Left cardiac atrium (tissue), 4 donors: ENCODE measurements around the gene EFCAB8. TPM values are rescaled to one million over a fixed set of nuclear protein-coding genes. Genes with fewer than 3 reads are reported as not detected.
A peak's percentile ranks its signal among the peaks of the same experiment; 100 is the strongest.
"Not testable (repeated sequence)": the region's sequence is repeated elsewhere in the genome, so short reads cannot be mapped to it uniquely, and the experiment has no call there.

Source experiments
- ATAC-seq, 2 donors: fragments of 200-7000 bp; cut with Tn5 transposase; one replicate each; pipeline ENCODE4 v1.9.1; 2020; ENCODE audit warnings: mild to moderate bottlenecking in 2 of 2, moderate library complexity in 2 of 2
- DNase-seq: peaks from one replicate; pipeline ENCODE4 v3.0.0-alpha.2; 2020
- intact Hi-C, 2 donors: fragments of 100-400 bp; cut with DNase I; formaldehyde crosslinking; loops; one replicate each; pipeline versions ENCODE4 v1.14.1 to v1.15.1; 2022 to 2023
- total RNA-seq, 2 donors: library from RNA; stranded (reverse); fragmentation: NEBNext Ultra II Directional; extraction: Animal tissue kit (Norgen Biotek cat#: 25700); gene quantifications; one replicate each; pipeline ENCODE4 v1.2.1, GENCODE V29; 2021
- donor health status: DM: no; HTN: yes; CAD: no.
- donor health status: DM: no; HTN: yes; CAD: no; lungs with severe emphysema.
- donor health status: DM: yes; HTN: yes; CAD: no.
- donor health status: Dilated cardiomyopathy.

Gene EFCAB8
- total RNA-seq, 2 donors from 2014 or later, result 0.18 TPM; not detected in 1

DNA sequence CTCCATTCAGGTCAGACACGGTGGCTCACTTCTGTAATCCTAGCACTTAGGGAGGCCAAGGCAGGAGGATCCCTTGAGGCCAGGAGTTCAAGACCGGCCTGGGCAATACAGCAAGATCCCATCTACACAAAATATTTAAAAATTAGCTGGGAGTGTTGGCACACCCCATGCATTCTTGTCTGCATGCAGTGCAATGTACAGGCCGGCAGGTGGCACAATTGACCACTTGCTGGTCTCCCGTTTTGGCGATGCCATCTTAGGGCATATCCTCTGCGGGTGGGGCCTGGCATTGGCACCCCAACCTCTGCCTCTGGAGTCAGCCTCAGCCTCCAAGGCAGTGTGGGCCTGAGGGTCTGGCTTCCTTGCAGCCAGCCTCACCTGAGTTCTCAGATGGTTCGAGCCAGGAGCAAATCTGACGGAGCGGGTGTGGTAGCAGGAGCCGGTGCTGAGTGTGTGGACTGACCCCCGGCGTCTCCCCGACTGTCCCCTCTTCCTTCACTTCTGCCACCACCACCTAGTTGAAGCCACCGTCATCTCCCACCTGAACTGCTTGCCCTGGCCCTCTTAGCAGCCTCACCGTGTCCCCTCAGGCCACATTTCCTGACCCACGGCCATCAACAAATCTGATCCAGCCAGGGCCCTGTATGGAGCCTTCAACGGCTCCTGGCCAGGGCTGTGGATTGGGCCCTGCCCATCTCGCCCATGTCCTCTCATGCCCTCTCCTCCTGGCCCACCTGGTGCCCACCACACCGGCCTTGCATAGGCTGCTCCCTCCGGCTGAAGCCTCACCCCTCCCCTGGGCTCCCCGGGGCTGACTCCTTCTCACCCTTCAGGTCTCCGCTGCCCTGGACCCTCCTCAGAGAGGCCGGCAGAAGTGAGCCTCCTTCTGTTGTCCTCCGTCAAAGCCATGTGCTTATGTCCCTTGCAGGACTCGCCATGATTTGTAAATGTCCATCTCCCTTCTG lies 44.0 kb downstream of the EFCAB8 start:
- intact Hi-C loops, result loop anchor here (1.0 to 10.0 kb wide), 4 partner anchors 192 to 397 kb away; no protein-coding TSS in a partner anchor
- DNase-seq (peak; percentile 46), ATAC-seq (peak; percentile 80 to 84)

DNA sequence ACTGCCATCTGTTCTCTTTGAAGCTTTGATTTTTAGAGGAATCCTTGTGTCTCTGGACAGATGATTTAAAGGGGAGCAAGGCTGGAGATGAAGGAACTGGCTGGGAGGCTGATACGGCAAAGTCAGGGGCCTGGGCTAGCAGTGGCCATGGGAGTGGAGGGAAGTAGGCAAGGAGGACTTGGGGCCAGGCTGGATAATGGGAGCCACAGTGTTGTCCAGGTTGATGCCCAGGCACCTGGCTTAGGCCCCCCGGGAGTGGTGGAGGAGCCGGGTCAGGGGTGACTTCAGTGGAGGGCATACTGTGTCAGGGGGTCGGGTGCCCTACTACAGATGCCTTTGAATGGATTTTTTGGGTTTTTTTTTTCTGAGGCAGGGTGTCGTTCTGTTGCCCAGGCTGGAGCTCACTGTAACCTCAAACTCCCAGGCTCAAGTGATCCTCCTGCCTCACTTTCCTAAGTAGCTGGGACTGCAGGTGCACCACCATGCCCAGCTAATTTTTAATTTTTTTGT lies 45.0 kb downstream of the EFCAB8 start:
- intact Hi-C loops, result loop anchor here (2.0 to 10.0 kb wide), 3 partner anchors 191 to 391 kb away; no protein-coding TSS in a partner anchor
- ATAC-seq (no peak), DNase-seq (no peak)

DNA sequence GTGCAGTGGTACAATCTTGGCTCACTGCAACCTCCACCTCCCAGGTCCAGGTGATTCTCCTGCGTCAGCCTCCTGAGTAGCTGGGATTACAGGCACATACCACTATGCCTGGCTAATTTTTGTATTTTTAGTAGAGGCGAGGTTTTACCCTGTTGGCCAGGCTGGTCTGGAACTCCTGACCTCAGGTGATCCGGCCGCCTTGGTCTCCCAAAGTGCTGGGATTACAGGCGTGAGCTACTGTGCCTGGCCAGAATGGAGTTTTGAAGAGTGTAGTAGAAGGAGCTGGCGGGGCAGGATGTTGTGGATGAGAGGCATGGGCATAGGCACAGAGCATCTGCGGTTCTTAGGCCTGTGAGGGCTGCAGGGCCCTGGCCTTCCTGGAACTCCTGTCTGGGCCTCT lies 46.0 kb downstream of the EFCAB8 start:
- not testable (repeated sequence) for ATAC-seq

DNA sequence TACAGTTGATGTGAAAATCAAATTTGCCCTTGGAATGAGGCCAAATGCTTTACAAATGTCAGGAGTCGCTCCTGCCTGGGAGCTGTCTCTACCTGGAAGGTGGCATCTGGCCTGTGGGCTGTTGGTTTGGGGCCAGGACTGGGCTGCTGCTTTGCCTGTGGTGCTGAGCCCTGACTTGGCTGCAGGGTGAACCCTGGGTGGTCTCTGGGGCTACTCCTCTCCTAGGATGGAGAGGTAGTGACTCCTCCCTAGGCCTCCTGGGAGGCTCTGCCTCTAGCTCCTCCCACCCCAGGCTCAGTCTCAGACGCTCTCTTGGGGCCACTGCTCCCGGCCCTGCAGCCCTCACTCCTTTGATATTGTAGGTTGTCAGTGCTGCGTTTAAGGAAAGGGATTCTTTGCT lies 47.5 kb downstream of the EFCAB8 start:
- intact Hi-C loops, result loop anchor here in 1 of 2 donors (10.0 kb wide), 2 partner anchors 189 to 389 kb away; no protein-coding TSS in a partner anchor
- ATAC-seq (no peak), DNase-seq (no peak)

More for the DNA sequence above, 46.0 kb downstream of the EFCAB8 start:
- DNase-seq, result not testable (repeated sequence)
- intact Hi-C loops, result loop anchor here in 1 of 2 donors (10.0 kb wide), 2 partner anchors 190 to 390 kb away; no protein-coding TSS in a partner anchor

GRCh38 chr20:32906871-32907495 lies 48.3 kb downstream of the EFCAB8 start:
- ATAC-seq (no peak), DNase-seq (no peak)

GRCh38 chr20:32907886-32908285 lies 49.2 kb downstream of the EFCAB8 start:
- no peak for DNase-seq
- peak in 1 of 2 donors; percentile 18 for ATAC-seq
- intact Hi-C loops, result loop anchor here in 1 of 2 donors (10.0 kb wide), 2 partner anchors 187 to 387 kb away; no protein-coding TSS in a partner anchor

More at GRCh38 chr20:32906871-32907495, 48.3 kb downstream of the EFCAB8 start:
- intact Hi-C loops, result loop anchor here in 1 of 2 donors (10.0 kb wide), 2 partner anchors 188 to 388 kb away; no protein-coding TSS in a partner anchor

- intact Hi-C loops, result loop anchor here in 1 of 2 donors (10.0 kb wide), 2 partner anchors 186 to 386 kb away; no protein-coding TSS in a partner anchor
- DNase-seq (no peak), ATAC-seq (no peak)
These were observed 49.9 kb downstream of the EFCAB8 start for GRCh38 chr20:32908334-32909292.

DNA sequence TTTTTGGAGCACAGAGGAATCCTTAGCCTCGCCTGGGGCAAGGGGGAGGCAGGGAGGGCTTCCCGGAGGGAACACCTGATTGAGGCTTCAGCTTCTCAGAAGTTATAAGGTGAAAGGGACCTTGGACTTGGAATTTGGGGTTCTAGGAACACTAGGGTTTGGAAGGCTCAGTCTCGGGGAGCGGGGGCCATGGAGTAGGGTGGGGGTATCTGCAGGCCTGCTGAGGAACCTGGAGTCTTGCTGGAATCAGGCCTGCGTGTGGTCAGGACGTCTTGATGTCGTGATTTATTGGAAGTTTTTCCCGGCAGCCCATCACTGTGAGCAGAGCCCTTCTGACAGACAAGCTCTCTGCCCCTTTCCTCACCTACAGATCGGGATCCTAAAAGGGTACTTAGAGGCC lies 50.7 kb downstream of the EFCAB8 start:
- intact Hi-C loops, result loop anchor here in 1 of 2 donors (10.0 kb wide), 2 partner anchors 185 to 385 kb away; no protein-coding TSS in a partner anchor
- ATAC-seq (no peak), DNase-seq (no peak)

DNA sequence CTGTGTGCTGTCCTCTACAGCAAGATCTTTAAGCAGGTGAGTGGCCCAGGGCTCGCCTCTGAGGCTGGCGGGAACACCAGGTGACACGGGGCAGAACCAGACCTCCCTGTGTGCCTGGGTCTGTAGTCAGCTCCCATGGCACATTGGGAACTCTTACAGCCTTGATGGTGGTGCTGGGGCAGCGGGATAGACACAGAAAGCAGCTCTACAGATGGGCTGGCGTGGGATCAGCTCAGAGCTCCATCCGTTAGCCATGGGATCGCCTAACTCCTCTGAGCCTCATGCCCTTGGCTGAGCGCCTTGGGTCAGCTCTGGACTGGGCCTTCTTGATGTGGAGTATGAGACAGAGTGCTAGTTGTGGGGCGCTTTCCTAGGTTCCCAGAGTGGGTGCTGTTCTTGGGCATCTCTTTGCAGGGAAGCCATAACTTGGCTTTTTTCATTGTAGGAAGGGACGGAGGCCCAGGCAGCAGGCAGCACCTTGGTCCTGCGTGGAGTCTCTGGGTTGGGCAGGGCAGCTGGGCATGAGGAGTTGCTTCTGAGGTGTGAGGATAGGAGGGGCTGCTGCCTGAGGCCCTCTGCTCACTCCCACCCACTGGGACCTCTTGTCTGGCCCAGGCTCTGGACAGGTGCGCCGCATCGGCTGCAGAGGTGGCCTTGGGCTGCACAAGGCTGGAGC lies 51.3 kb downstream of the EFCAB8 start:
- DNase-seq (no peak), ATAC-seq (no peak)
- intact Hi-C loops, result loop anchor here in 1 of 2 donors (10.0 kb wide), 2 partner anchors 185 to 385 kb away; no protein-coding TSS in a partner anchor

DNA sequence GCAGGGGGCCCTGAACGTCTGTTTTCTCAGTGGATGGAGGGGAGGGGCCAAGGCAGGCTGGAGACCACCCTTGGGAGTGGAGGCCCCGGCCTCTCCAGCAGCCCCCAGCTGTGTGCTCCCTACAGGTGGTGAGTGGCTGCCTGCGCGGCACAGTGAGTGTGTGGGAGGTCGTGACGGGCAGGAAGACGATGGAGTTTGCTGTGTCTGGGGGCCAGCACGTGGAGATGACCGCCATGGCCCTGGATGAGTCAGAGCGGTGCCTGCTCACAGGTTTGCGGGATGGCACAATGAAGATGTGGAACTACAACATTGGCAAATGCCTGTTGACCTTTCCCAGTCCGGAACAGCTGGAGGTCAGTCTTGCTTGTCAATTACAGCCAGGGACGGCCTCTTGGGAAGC lies 52.6 kb downstream of the EFCAB8 start:
- intact Hi-C loops, result no loop called here
- ATAC-seq (no peak), DNase-seq (no peak)

DNA sequence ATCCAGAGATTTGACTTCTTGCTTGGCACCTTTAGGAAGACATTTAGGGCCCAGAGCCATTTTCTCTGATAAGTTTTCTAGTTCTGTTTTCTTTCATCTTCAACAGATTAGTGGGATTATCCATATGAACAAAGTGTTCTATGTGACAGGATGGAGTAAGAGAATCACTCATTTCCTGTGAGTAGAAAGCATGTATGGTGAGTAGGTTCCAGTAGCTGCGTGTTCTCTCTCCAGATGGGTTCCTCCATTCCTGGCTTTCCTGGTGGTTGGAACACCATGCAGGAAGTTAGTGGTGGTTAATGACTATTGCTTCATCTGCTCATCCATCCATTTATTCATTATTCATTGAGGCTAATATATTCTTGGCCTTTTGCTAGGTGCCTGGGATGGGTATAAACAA lies 54.0 kb downstream of the EFCAB8 start:
- intact Hi-C loops, result no loop called here
- no peak for ATAC-seq

GRCh38 chr20:32914031-32914430 lies 55.3 kb downstream of the EFCAB8 start:
- ATAC-seq, result no peak
- no peak for DNase-seq
- intact Hi-C loops, result no loop called here

More for the DNA sequence above, 54.0 kb downstream of the EFCAB8 start:
- DNase-seq, result no peak

- no peak for ATAC-seq
- intact Hi-C loops, result no loop called here
- DNase-seq, result no peak
These were observed 58.6 kb downstream of the EFCAB8 start for GRCh38 chr20:32917191-32917950.

DNA sequence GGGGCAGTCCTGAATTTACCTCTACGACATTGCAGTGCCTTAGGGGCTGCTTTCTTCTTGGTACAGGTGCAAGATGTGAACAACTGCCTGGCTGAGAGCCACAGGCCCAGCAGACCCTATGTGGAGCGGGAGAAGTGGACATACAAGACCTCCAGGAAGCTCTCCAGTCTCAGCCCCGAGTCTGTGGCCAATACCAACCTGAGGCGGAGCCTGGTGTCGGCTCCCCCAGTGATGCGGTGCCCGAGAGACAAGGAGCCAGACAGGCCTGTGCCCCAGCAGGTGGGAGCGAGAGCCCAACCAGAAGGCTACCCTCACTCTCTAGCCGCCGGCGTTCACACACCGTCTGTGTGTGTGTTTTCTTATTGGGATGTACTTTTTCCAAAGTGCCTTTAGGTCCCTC lies 59.6 kb downstream of the EFCAB8 start:
- DNase-seq (no peak), ATAC-seq (no peak)
- intact Hi-C loops, result no loop called here

- no peak for ATAC-seq
- intact Hi-C loops, result no loop called here
- no peak for DNase-seq
These were observed 60.0 kb downstream of the EFCAB8 start for GRCh38 chr20:32918751-32919150.

- DNase-seq, result no peak
- intact Hi-C loops, result no loop called here
- ATAC-seq, result no peak
These were observed 61.3 kb downstream of the EFCAB8 start for GRCh38 chr20:32920066-32920465.
